ENCODE results near the gene CLCN3.
A peak's percentile ranks its signal among the peaks of the same experiment; 100 is the strongest.
"Not testable (repeated sequence)": the region's sequence is repeated elsewhere in the genome, so short reads cannot be mapped to it uniquely, and the experiment has no call there.

CLCN3 gene

GRCh38 chr4:169619958-169620879 is at the start of gene CLCN3:
Gene CLCN3 (plus strand): TSS chr4:169620578. CDS start chr4:169635929, 15,351 bp downstream.
- DNase-seq = peak; percentile 96 to 97

GRCh38 chr4:169571012-169571411 is 49.4 kb upstream of the CLCN3 start:
- not testable (repeated sequence) for DNase-seq

GRCh38 chr4:169571435-169571834 is 48.9 kb upstream of the CLCN3 start:
- no peak for DNase-seq

- DNase-seq = no peak
These were observed 46.5 kb upstream of the CLCN3 start for GRCh38 chr4:169573889-169574288.

- no peak for DNase-seq
These were observed 38.2 kb upstream of the CLCN3 start for GRCh38 chr4:169582203-169582602.

GRCh38 chr4:169582706-169583105 is 37.7 kb upstream of the CLCN3 start:
- no peak for DNase-seq

GRCh38 chr4:169583563-169583962 is 36.8 kb upstream of the CLCN3 start:
- DNase-seq = no peak

GRCh38 chr4:169593050-169593560 is 27.3 kb upstream of the CLCN3 start:
- DNase-seq = no peak

GRCh38 chr4:169594560-169595195 is 25.7 kb upstream of the CLCN3 start:
- no peak for DNase-seq

GRCh38 chr4:169601016-169601771 is 19.2 kb upstream of the CLCN3 start:
- no peak for DNase-seq

- DNase-seq = no peak
These were observed 17.1 kb upstream of the CLCN3 start for GRCh38 chr4:169603312-169603711.

- no peak for DNase-seq
These were observed 16.1 kb upstream of the CLCN3 start for GRCh38 chr4:169604131-169604900.

- DNase-seq = no peak
These were observed 15.5 kb upstream of the CLCN3 start for GRCh38 chr4:169604903-169605331.

GRCh38 chr4:169611157-169611556 is 9.2 kb upstream of the CLCN3 start:
- no peak for DNase-seq

GRCh38 chr4:169611991-169612870 is 8.1 kb upstream of the CLCN3 start, which contains the start of gene NEK1:
Gene NEK1 (minus strand): TSS chr4:169612583. CDS start chr4:169602630, 9,953 bp downstream.
- DNase-seq = peak; percentile 83 to 86

- peak; percentile 62 to 83 for DNase-seq
These were observed 7.2 kb upstream of the CLCN3 start for GRCh38 chr4:169612871-169613859.

GRCh38 chr4:169615467-169616106 is 4.8 kb upstream of the CLCN3 start:
- no peak for DNase-seq

- no peak for DNase-seq
These were observed 3.5 kb upstream of the CLCN3 start for GRCh38 chr4:169616846-169617245.

GRCh38 chr4:169617306-169617705 is 3.1 kb upstream of the CLCN3 start:
- DNase-seq = no peak

All from inflammatory macrophage treated with lipopolysaccharide for 1 hour (primary cell).